ENCODE data around the gene UBE2Z.
"Not testable (repeated sequence)": the region's sequence is repeated elsewhere in the genome, so short reads cannot be mapped to it uniquely, and the experiment has no call there.

Gene UBE2Z

GRCh38 chr17:48908047-48908843, at the start of gene UBE2Z:
TSS of gene UBE2Z (plus strand) at chr17:48908407. CDS start at chr17:48908504, 97 bp downstream.
- TF ChIP-seq POLR2AphosphoS5 (IDR thresholded peaks at IDR 0.05; ENCODE audit: borderline replicate concordance, low read depth, low read length) (peak; percentile 95), FOXP2 (optimal IDR thresholded peaks at IDR 0.05; ENCODE audit: control extremely low read depth, extremely low read length, insufficient read depth) (peak; percentile 80), EZH2 (IDR thresholded peaks at IDR 0.05) (no peak)
- H3K36me3 ChIP-seq (ENCODE audit: insufficient read depth, low read length) = peaks cover 37% of the 10 kb centered on the region
- H3K27ac ChIP-seq = peak within 1 kb of the TSS; percentile 90
- peak within 1 kb of the TSS; percentile 97 for H3K4me3 ChIP-seq
- H3K9me3 ChIP-seq (ENCODE audit: low read depth, low read length) = no peaks in the 10 kb centered on the region
- DNase-seq (ENCODE audit: low read depth, low spot score) = peak; percentile 51
- peak within 1 kb of the TSS; percentile 81 for H3K9ac ChIP-seq (ENCODE audit: insufficient read length)

GRCh38 chr17:48860034-48860433, 48.2 kb upstream of the UBE2Z start:
- Histone ChIP-seq H3K9me3 (ENCODE audit: low read depth, low read length) (no peaks in the 10 kb centered on the region), H3K27ac (peak overlapping the region; percentile 43; the same call in 1 of the 2 replicates), H3K9ac (ENCODE audit: insufficient read length) (no peak overlapping the region), H3K4me3 (no peak overlapping the region), H3K36me3 (ENCODE audit: insufficient read depth, low read length) (peaks cover 53% of the 10 kb centered on the region)
- DNase-seq (ENCODE audit: low read depth, low spot score) = no peak
- TF ChIP-seq EZH2 (IDR thresholded peaks at IDR 0.05) (no peak), POLR2AphosphoS5 (IDR thresholded peaks at IDR 0.05; ENCODE audit: borderline replicate concordance, low read depth, low read length) (no peak), FOXP2 (optimal IDR thresholded peaks at IDR 0.05; ENCODE audit: control extremely low read depth, extremely low read length, insufficient read depth) (no peak)

GRCh38 chr17:48860456-48860855, 47.8 kb upstream of the UBE2Z start:
- peak overlapping the region; percentile 43; the same call in 1 of the 2 replicates for H3K27ac ChIP-seq
- no peaks in the 10 kb centered on the region for H3K9me3 ChIP-seq (ENCODE audit: low read depth, low read length)
- DNase-seq (ENCODE audit: low read depth, low spot score) = no peak
- H3K9ac ChIP-seq (ENCODE audit: insufficient read length) = no peak overlapping the region
- no peak for TF ChIP-seq EZH2 (IDR thresholded peaks at IDR 0.05)
- TF ChIP-seq POLR2AphosphoS5 (IDR thresholded peaks at IDR 0.05; ENCODE audit: borderline replicate concordance, low read depth, low read length) = no peak
- TF ChIP-seq FOXP2 (optimal IDR thresholded peaks at IDR 0.05; ENCODE audit: control extremely low read depth, extremely low read length, insufficient read depth) = no peak
- peaks cover 49% of the 10 kb centered on the region for H3K36me3 ChIP-seq (ENCODE audit: insufficient read depth, low read length)
- no peak overlapping the region for H3K4me3 ChIP-seq

- H3K36me3 ChIP-seq (ENCODE audit: insufficient read depth, low read length) = peaks cover 10% of the 10 kb centered on the region; the same call in 1 of the 2 replicates
- TF ChIP-seq POLR2AphosphoS5 (IDR thresholded peaks at IDR 0.05; ENCODE audit: borderline replicate concordance, low read depth, low read length) = no peak
- TF ChIP-seq EZH2 (IDR thresholded peaks at IDR 0.05) = no peak
- no peak for TF ChIP-seq FOXP2 (optimal IDR thresholded peaks at IDR 0.05; ENCODE audit: control extremely low read depth, extremely low read length, insufficient read depth)
- DNase-seq (ENCODE audit: low read depth, low spot score) = no peak
- H3K27ac ChIP-seq = peak overlapping the region; percentile 50
- peak overlapping the region; percentile 15 for H3K9ac ChIP-seq (ENCODE audit: insufficient read length)
- H3K9me3 ChIP-seq (ENCODE audit: low read depth, low read length) = no peaks in the 10 kb centered on the region
- no peak overlapping the region; the same call in 1 of the 2 replicates for H3K4me3 ChIP-seq
Observed at GRCh38 chr17:48868916-48869500, 39.2 kb upstream of the UBE2Z start.

GRCh38 chr17:48869821-48870318, 38.3 kb upstream of the UBE2Z start:
- no peaks in the 10 kb centered on the region for H3K9me3 ChIP-seq (ENCODE audit: low read depth, low read length)
- no peak for TF ChIP-seq EZH2 (IDR thresholded peaks at IDR 0.05)
- TF ChIP-seq FOXP2 (optimal IDR thresholded peaks at IDR 0.05; ENCODE audit: control extremely low read depth, extremely low read length, insufficient read depth) = no peak
- TF ChIP-seq POLR2AphosphoS5 (IDR thresholded peaks at IDR 0.05; ENCODE audit: borderline replicate concordance, low read depth, low read length) = no peak
- H3K36me3 ChIP-seq (ENCODE audit: insufficient read depth, low read length) = peaks cover 2% of the 10 kb centered on the region; the same call in 1 of the 2 replicates
- peak overlapping the region; percentile 50 for H3K27ac ChIP-seq
- no peak for DNase-seq (ENCODE audit: low read depth, low spot score)
- no peak overlapping the region for H3K9ac ChIP-seq (ENCODE audit: insufficient read length)
- H3K4me3 ChIP-seq = no peak overlapping the region

GRCh38 chr17:48871035-48871550, 37.1 kb upstream of the UBE2Z start:
- Histone ChIP-seq H3K4me3 (no peak overlapping the region), H3K9me3 (ENCODE audit: low read depth, low read length) (no peaks in the 10 kb centered on the region), H3K27ac (no peak overlapping the region), H3K36me3 (ENCODE audit: insufficient read depth, low read length) (no peaks in the 10 kb centered on the region), H3K9ac (ENCODE audit: insufficient read length) (no peak overlapping the region)
- DNase-seq (ENCODE audit: low read depth, low spot score) = no peak
- TF ChIP-seq EZH2 (IDR thresholded peaks at IDR 0.05) (no peak), FOXP2 (optimal IDR thresholded peaks at IDR 0.05; ENCODE audit: control extremely low read depth, extremely low read length, insufficient read depth) (no peak), POLR2AphosphoS5 (IDR thresholded peaks at IDR 0.05; ENCODE audit: borderline replicate concordance, low read depth, low read length) (no peak)

- DNase-seq (ENCODE audit: low read depth, low spot score) = no peak
- H3K4me3 ChIP-seq = no peak overlapping the region
- no peak overlapping the region for H3K27ac ChIP-seq
- no peaks in the 10 kb centered on the region for H3K36me3 ChIP-seq (ENCODE audit: insufficient read depth, low read length)
- TF ChIP-seq POLR2AphosphoS5 (IDR thresholded peaks at IDR 0.05; ENCODE audit: borderline replicate concordance, low read depth, low read length) (no peak), FOXP2 (optimal IDR thresholded peaks at IDR 0.05; ENCODE audit: control extremely low read depth, extremely low read length, insufficient read depth) (no peak), EZH2 (IDR thresholded peaks at IDR 0.05) (no peak)
- no peak overlapping the region for H3K9ac ChIP-seq (ENCODE audit: insufficient read length)
- H3K9me3 ChIP-seq (ENCODE audit: low read depth, low read length) = no peaks in the 10 kb centered on the region
Observed at GRCh38 chr17:48871551-48872351, 36.5 kb upstream of the UBE2Z start.

- H3K27ac ChIP-seq; H3K9ac ChIP-seq (ENCODE audit: insufficient read length); H3K4me3 ChIP-seq: not testable (repeated sequence)
Observed at GRCh38 chr17:48872409-48872808, 35.8 kb upstream of the UBE2Z start.

More at GRCh38 chr17:48872409-48872808, 35.8 kb upstream of the UBE2Z start:
- not testable (repeated sequence) for H3K9me3 ChIP-seq (ENCODE audit: low read depth, low read length); H3K36me3 ChIP-seq (ENCODE audit: insufficient read depth, low read length); DNase-seq (ENCODE audit: low read depth, low spot score)

Data from SK-N-MC (cell line).